GM12892 (cell line): ENCODE results near the gene AK8.

Source experiments
- POLR2A ChIP-seq: IDR thresholded peaks from 2 replicates; pipeline ENCODE4 v1.6.1; 2011; ENCODE audit warnings: low read depth, low read length, control low read depth
- POLR2AphosphoS5 ChIP-seq: IDR thresholded peaks from 2 replicates; pipeline ENCODE4 v1.6.1; 2011; ENCODE audit warnings: low read depth, low read length, control low read depth
- TAF1 ChIP-seq: IDR thresholded peaks from 2 replicates; pipeline ENCODE4 v1.6.1; 2011; ENCODE audit warnings: low read depth, mild to moderate bottlenecking, control low read depth, low read length, borderline replicate concordance

DNA sequence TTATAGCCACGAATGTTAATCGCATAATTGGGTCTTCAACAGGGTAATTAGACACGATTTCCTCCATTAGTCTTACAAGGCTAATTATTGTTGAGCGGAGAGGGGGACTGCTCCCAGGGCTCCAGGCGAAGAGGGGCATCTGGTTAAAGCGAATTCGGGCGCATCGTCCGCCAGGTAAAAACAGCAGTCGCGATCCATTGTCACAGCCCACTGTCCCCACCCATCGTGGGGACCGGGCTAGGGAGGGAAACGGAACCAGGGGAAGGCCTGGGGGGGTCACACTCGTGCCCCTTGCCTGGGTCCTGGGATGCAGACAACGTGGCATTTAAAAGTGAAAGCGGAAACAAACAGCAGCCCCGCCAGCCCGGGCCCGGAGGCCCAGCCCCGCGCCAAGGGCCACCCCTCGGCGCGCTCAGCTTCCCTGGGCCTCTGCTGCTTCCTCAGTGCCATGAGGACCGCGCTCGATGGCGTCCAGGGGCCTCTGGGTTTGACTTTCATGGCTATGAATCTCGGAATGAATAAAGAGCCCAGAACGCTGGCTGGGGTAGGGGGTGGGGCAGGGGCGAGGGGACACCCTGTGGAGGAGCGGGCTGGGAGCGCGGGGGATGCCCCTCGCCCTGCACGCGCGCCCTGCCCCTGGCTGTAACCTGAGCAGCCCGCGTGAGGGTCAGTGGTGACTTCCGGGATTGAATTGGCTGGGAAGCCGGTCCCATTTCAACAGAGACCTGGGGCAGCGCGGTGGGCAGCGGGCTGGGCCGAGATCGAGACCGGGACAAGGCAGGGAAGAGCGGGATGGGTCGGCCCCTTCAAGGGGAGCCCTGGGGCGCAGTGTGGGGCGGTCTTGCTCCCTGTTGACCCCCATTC is 107.9 kb downstream of the AK8 start:
- TF ChIP-seq POLR2A (peak; percentile 70), TAF1 (peak; percentile 57), POLR2AphosphoS5 (0 out of 2 replicates have a peak, but pooled peaks have one; percentile 44)
